Measurements from ENCODE around the gene SAMHD1. TPM values are rescaled to one million over a fixed set of nuclear protein-coding genes. Genes with fewer than 3 reads are reported as not detected.

SAMHD1 gene
- total and polyA plus RNA-seq, 2 of the 8 experiments (the other 6 are each of a cell fraction or from before 2014, with no cell fraction given) = 22.0 to 37.1 TPM

DNA sequence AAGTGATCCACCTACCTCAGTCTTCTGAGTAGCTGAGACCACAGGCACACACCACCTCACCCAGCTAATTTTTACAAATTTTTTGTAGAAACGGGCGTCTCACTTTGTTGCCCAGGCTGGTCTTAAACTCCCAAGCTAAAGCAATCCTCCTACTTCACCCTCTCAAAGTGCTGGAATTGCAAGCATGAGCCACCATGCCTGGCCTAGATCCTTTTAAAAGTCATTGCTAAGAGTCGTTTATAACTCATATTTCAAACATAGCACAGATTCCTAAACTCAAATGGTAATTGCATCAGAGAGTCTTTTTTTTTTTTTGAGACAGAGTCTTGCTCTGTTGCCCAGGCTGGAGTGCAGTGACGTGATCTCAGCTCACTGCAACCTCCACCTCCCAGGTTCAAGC, 7.7 kb upstream of the SAMHD1 start:
- Histone ChIP-seq H4K5ac (ENCODE audit: insufficient read length, low read depth, low read length) (no peak overlapping the region), H2AFZ (ENCODE audit: low read length) (no peak overlapping the region), H2BK15ac (ENCODE audit: low read length) (no peak overlapping the region), H2BK120ac (replicated peaks; ENCODE audit: low read depth, low read length) (no peak overlapping the region), H3K23ac (ENCODE audit: insufficient read length) (no peak overlapping the region), H3K79me1 (ENCODE audit: low read depth, low read length) (no peaks in the 10 kb centered on the region), H3K4ac (replicated peaks; ENCODE audit: insufficient read length, low read depth, low read length) (no peak overlapping the region), H3K4me3 (ENCODE audit: extremely low read depth in 1 of 4, insufficient read depth in 2 of 4, low read depth in 3 of 4, low read length in 4 of 4) (no peak overlapping the region), H3K4me1 (replicated peaks in 1 of 4; ENCODE audit: control insufficient read depth in 3 of 4, insufficient read depth in 4 of 4, low read length in 3 of 4) (no peaks in the 10 kb centered on the region), H4K20me1 (replicated peaks in 1 of 2; ENCODE audit: control insufficient read depth in 1 of 2, insufficient read depth in 2 of 2, low read length in 2 of 2) (no peaks in the 10 kb centered on the region), H3K18ac (ENCODE audit: extremely low read depth, low read length) (no peak overlapping the region), H3K27me3 (replicated peaks in 1 of 4; ENCODE audit: control insufficient read depth in 3 of 4, extremely low read depth in 1 of 4, insufficient read depth in 3 of 4, low read length in 3 of 4) (peaks cover 0 to 2% (median 0%) of the 10 kb centered on the region in 4 experiments; a peak in 1 of 7 replicates), H3K27ac (ENCODE audit: low read depth, low read length) (no peak overlapping the region), H3K36me3 (ENCODE audit: control insufficient read depth in 2 of 4, insufficient read depth in 4 of 4, low read length in 3 of 4) (no peaks in the 10 kb centered on the region), H3K79me2 (ENCODE audit: control insufficient read depth in 1 of 2, insufficient read depth in 2 of 2, low read length in 2 of 2) (no peaks in the 10 kb centered on the region), H3K4me2 (ENCODE audit: insufficient read depth in 1 of 2, low read depth in 2 of 2, low read length in 2 of 2) (no peak overlapping the region), H2AK5ac (ENCODE audit: low read depth, low read length) (no peak overlapping the region), H2BK12ac (ENCODE audit: low read depth, low read length) (no peak overlapping the region), H3K23me2 (ENCODE audit: low read depth, low read length) (no peaks in the 10 kb centered on the region), H4K91ac (replicated peaks; ENCODE audit: insufficient read length, low read length) (no peak overlapping the region), H3K9me3 (ENCODE audit: insufficient read depth in 2 of 2, low read depth in 1 of 2, low read length in 1 of 2) (peaks cover 13% of the 10 kb centered on the region in 2 experiments), H2BK20ac (ENCODE audit: low read length) (no peak overlapping the region), H3K14ac (ENCODE audit: insufficient read length) (no peak overlapping the region), H3K56ac (replicated peaks; ENCODE audit: insufficient read length, low read depth, low read length) (no peak overlapping the region), H4K8ac (ENCODE audit: extremely low read depth, insufficient read depth, low read length) (no peak overlapping the region), H2BK5ac (ENCODE audit: low read depth, low read length) (no peak overlapping the region), H3K9ac (replicated peaks in 1 of 4; ENCODE audit: extremely low read depth in 1 of 4, low read depth in 3 of 4, low read length in 3 of 4) (no peak overlapping the region)
- 93% methylated on average over 4 of the region's 4 CpGs; no CpG with 5 or more reads in 1 of the 2 experiments for WGBS, 2 experiments (ENCODE audit: extremely low coverage in 1 of 2, insufficient coverage in 1 of 2, insufficient read length in 1 of 2, insufficient replicate concordance in 2 of 2, low coverage in 1 of 2, low lambda C conversion rate in 2 of 2, missing lambda C conversion rate in 1 of 2)
- no peak for DNase-seq (ENCODE audit: low read depth in 1 of 2, low spot score in 2 of 2)
- CTCF ChIA-PET (ENCODE audit: partially characterized antibody) = interaction anchor here (1.1 kb wide), 1 partner anchor 24 kb away, joined by 3 read pairs; no protein-coding TSS in a partner anchor
- FAIRE-seq = no peak
- TF ChIP-seq TAF7 (optimal IDR thresholded peaks at IDR 0.05; ENCODE audit: borderline replicate concordance, low read depth, low read length) (no peak), EP300 (IDR thresholded peaks at IDR 0.05; ENCODE audit: borderline replicate concordance in 1 of 2, low read depth in 2 of 2, low read length in 2 of 2) (no peak)
- POLR2A ChIA-PET (ENCODE audit: partially characterized antibody) = interaction anchor here (0.7 kb wide), 2 partner anchors 12 to 222 kb away, joined by 3 read pairs; no protein-coding TSS in a partner anchor
